ENCODE measurements around the gene METTL26. TPM values are rescaled to one million over a fixed set of nuclear protein-coding genes. Genes with fewer than 3 reads are reported as not detected.

The METTL26 gene
- total and polyA plus RNA-seq, 2 of the 8 experiments (the other 6 are each of a cell fraction or from before 2014, with no cell fraction given) = 100 to 186 TPM

DNA sequence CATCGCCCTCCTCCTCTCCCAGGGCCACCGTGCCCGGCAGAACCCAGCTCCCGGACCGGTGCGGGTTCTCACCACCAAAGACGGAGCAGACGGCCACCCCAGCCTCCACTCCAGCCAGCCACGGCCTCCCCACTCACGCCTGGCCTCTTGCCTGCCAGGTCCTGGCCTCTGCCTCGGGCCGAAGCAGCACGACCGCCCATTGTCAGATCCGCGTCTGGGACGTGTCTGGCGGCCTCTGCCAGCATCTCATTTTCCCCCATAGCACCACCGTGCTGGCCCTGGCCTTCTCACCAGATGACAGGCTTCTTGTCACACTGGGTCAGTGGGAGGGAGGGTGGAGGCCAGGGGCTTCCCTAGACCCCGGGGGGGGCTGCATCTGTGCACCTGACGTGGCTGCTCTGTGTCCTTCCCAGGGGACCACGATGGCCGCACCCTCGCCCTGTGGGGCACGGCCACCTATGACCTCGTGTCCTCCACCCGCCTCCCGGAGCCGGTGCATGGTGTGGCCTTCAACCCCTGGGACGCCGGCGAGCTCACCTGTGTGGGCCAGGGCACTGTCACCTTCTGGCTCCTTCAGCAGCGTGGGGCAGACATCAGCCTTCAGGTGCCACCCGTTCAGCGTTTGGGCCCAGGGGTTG is 25.2 kb upstream of the METTL26 start:
- Histone ChIP-seq H2BK5ac (ENCODE audit: low read depth, low read length) (no peak overlapping the region; the same call in 1 of the 2 replicates), H3K9ac (replicated peaks in 1 of 4; ENCODE audit: extremely low read depth in 1 of 4, low read depth in 3 of 4, low read length in 3 of 4) (no peak overlapping the region), H3K23me2 (ENCODE audit: low read depth, low read length) (no peaks in the 10 kb centered on the region), H3K4me1 (replicated peaks in 1 of 4; ENCODE audit: control insufficient read depth in 3 of 4, insufficient read depth in 4 of 4, low read length in 3 of 4) (peaks cover 0 to 8% (median 1%) of the 10 kb centered on the region in 4 experiments; a peak in 4 of 7 replicates), H3K4me3 (ENCODE audit: extremely low read depth in 1 of 4, insufficient read depth in 2 of 4, low read depth in 3 of 4, low read length in 4 of 4) (no peak overlapping the region), H3K14ac (ENCODE audit: insufficient read length) (no peak overlapping the region), H3K27me3 (replicated peaks in 1 of 4; ENCODE audit: control insufficient read depth in 3 of 4, extremely low read depth in 1 of 4, insufficient read depth in 3 of 4, low read length in 3 of 4) (no peaks in the 10 kb centered on the region), H3K23ac (ENCODE audit: insufficient read length) (no peak overlapping the region), H3K9me3 (ENCODE audit: insufficient read depth in 2 of 2, low read depth in 1 of 2, low read length in 1 of 2) (no peaks in the 10 kb centered on the region), H2BK120ac (replicated peaks; ENCODE audit: low read depth, low read length) (no peak overlapping the region), H2AFZ (ENCODE audit: low read length) (no peak overlapping the region), H3K18ac (ENCODE audit: extremely low read depth, low read length) (peak overlapping the region; percentile 71), H3K27ac (ENCODE audit: low read depth, low read length) (no peak overlapping the region), H3K4me2 (ENCODE audit: insufficient read depth in 1 of 2, low read depth in 2 of 2, low read length in 2 of 2) (peak overlapping the region in 1 of 2 experiments; percentile 53; a peak in 1 of 4 replicates), H3K4ac (replicated peaks; ENCODE audit: insufficient read length, low read depth, low read length) (peak overlapping the region; percentile 77), H4K5ac (ENCODE audit: insufficient read length, low read depth, low read length) (no peak overlapping the region), H4K20me1 (replicated peaks in 1 of 2; ENCODE audit: control insufficient read depth in 1 of 2, insufficient read depth in 2 of 2, low read length in 2 of 2) (peaks cover 0 to 2% of the 10 kb centered on the region in 2 experiments), H4K8ac (ENCODE audit: extremely low read depth, insufficient read depth, low read length) (peak overlapping the region; percentile 71; the same call in 1 of the 2 replicates), H2BK15ac (ENCODE audit: low read length) (0 out of 2 replicates have a peak overlapping the region, but pooled peaks have one; percentile 40), H3K36me3 (ENCODE audit: control insufficient read depth in 2 of 4, insufficient read depth in 4 of 4, low read length in 3 of 4) (peaks cover 0 to 19% (median 1%) of the 10 kb centered on the region in 4 experiments; a peak in 3 of 8 replicates), H2AK5ac (ENCODE audit: low read depth, low read length) (no peak overlapping the region), H3K56ac (replicated peaks; ENCODE audit: insufficient read length, low read depth, low read length) (no peak overlapping the region), H4K91ac (replicated peaks; ENCODE audit: insufficient read length, low read length) (peak overlapping the region; percentile 98), H2BK20ac (ENCODE audit: low read length) (no peak overlapping the region), H3K79me2 (ENCODE audit: control insufficient read depth in 1 of 2, insufficient read depth in 2 of 2, low read length in 2 of 2) (no peaks in the 10 kb centered on the region), H2BK12ac (ENCODE audit: low read depth, low read length) (peak overlapping the region; percentile 19; the same call in 1 of the 2 replicates), H3K79me1 (ENCODE audit: low read depth, low read length) (no peaks in the 10 kb centered on the region)
- DNase-seq (ENCODE audit: low read depth in 1 of 2, low spot score in 2 of 2) (no peak), FAIRE-seq (no peak)
- ChIA-PET CTCF (ENCODE audit: partially characterized antibody) (interaction anchor here (0.6 to 11.3 kb wide), 19 partner anchors 10 to 278 kb away, joined by 3 to 104 read pairs (median 3); partner anchors contain the start of genes METTL26 and WDR90), POLR2A (ENCODE audit: partially characterized antibody) (interaction anchor here (1.4 to 17.4 kb wide), 4 partner anchors 13 to 59 kb away, joined by 4 to 214 read pairs (median 6); partner anchors contain the start of genes ANTKMT, JMJD8, RHBDL1 and STUB1)
- 77% methylated on average over 33 of the region's 35 CpGs; no CpG with 5 or more reads in 1 of the 2 experiments for WGBS, 2 experiments (ENCODE audit: extremely low coverage in 1 of 2, insufficient coverage in 1 of 2, insufficient read length in 1 of 2, insufficient replicate concordance in 2 of 2, low coverage in 1 of 2, low lambda C conversion rate in 2 of 2, missing lambda C conversion rate in 1 of 2)
- no peak for TF ChIP-seq BRCA1 (IDR thresholded peaks at IDR 0.05; ENCODE audit: low read depth, low read length)
- no peak for TF ChIP-seq RAD21 (IDR thresholded peaks at IDR 0.05 in 1 of 2, conservative IDR thresholded peaks at IDR 0.05 in 1 of 2; ENCODE audit: low read depth in 2 of 2, low read length in 2 of 2)
- no peak for TF ChIP-seq NRF1 (IDR thresholded peaks at IDR 0.05; ENCODE audit: low read depth, low read length)
- no peak for TF ChIP-seq BCL11A (IDR thresholded peaks at IDR 0.05; ENCODE audit: low read depth in 2 of 2, low read length in 2 of 2)
- TF ChIP-seq SIN3A (conservative IDR thresholded peaks at IDR 0.05 in 1 of 2, IDR thresholded peaks at IDR 0.05 in 1 of 2; ENCODE audit: low read depth in 1 of 2, low read length in 2 of 2) = no peak
- no peak for TF ChIP-seq PHF8 (conservative IDR thresholded peaks at IDR 0.05; ENCODE audit: low read depth, low read length)
- TF ChIP-seq SUZ12 (IDR thresholded peaks at IDR 0.05; ENCODE audit: low read length) = no peak
- TF ChIP-seq, protein P1, sequence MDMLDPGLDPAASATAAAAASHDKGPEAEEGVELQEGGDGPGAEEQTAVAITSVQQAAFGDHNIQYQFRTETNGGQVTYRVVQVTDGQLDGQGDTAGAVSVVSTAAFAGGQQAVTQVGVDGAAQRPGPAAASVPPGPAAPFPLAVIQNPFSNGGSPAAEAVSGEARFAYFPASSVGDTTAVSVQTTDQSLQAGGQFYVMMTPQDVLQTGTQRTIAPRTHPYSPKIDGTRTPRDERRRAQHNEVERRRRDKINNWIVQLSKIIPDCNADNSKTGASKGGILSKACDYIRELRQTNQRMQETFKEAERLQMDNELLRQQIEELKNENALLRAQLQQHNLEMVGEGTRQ (IDR thresholded peaks at IDR 0.05; ENCODE audit: low read length) = no peak
- TF ChIP-seq TAF7 (optimal IDR thresholded peaks at IDR 0.05; ENCODE audit: borderline replicate concordance, low read depth, low read length) = no peak
- TF ChIP-seq RFX5 (IDR thresholded peaks at IDR 0.05; ENCODE audit: borderline replicate concordance, low read depth, low read length) = no peak

Measured in H1 (cell line).